A549 (cell line): ENCODE results near the gene ZDHHC16. TPM values are rescaled to one million over a fixed set of nuclear protein-coding genes. Genes with fewer than 3 reads are reported as not detected.

ENCODE experiments used
- ATAC-seq, 2 experiments: fragments of 200-7000 bp in 1 of 2; fragments of >200 bp in 1 of 2; cut with Nextera tagmentation in 1 of 2; cut with Tn5 transposase in 1 of 2; 3 replicates each; pipeline versions ENCODE4 v1.8.0 to v1.9.1; 2018 to 2020; ENCODE audit warnings: mild to moderate bottlenecking in 1 of 2, moderate library complexity in 1 of 2
- CTCF ChIA-PET: fragments of 300-600 bp; sonication (Branson Sonifier 250); formaldehyde crosslinking; extraction: SDS; loops from one replicate; lab custom pipeline; 2021; ENCODE audit warnings: antibody characterized with exemption, inconsistent platforms; lab: Yijun Ruan, JAX
- POLR2A ChIA-PET: fragments of 350-600 bp; formaldehyde crosslinking; extraction: SDS; loops from one replicate; lab custom pipeline; 2021; ENCODE audit warnings: antibody characterized with exemption, inconsistent platforms; lab: Yijun Ruan, JAX
- DNase-seq, 2 experiments: peaks; one replicate each; pipeline versions ENCODE4 v3.0.0 to v3.0.0-alpha.2; 2011 to 2016; ENCODE audit warnings: low read depth in 1 of 2, low spot score in 1 of 2
- FAIRE-seq: peaks from 2 replicates; lab custom pipeline; 2011; peaks lifted over from hg19 to GRCh38; lab: Jason Lieb, UNC
- H3K27ac ChIP-seq, 2 experiments: fragments of >200 bp; sonication (Bioruptor Twin); formaldehyde crosslinking; 3 replicates each; pipeline ENCODE4 v1.5.1; 2016 to 2017
- H3K4me1 ChIP-seq: fragments of >200 bp; sonication (Bioruptor Twin); formaldehyde crosslinking; 3 replicates; pipeline ENCODE4 v1.6.1; 2016
- H3K4me2 ChIP-seq: fragments of >200 bp; sonication (Bioruptor Twin); formaldehyde crosslinking; 3 replicates; pipeline ENCODE4 v1.6.1; 2016
- H3K4me3 ChIP-seq: fragments of >200 bp; sonication (Bioruptor Twin); formaldehyde crosslinking; 3 replicates; pipeline ENCODE4 v1.5.1; 2016
- H3K9me3 ChIP-seq: fragments of >200 bp; sonication (Bioruptor Twin); formaldehyde crosslinking; 3 replicates; pipeline ENCODE4 v1.6.1; 2016
- BCL3 ChIP-seq: fragments of >200 bp; sonication (Bioruptor Twin); formaldehyde crosslinking; IDR thresholded peaks from 3 replicates; pipeline ENCODE4 v1.6.1; 2016
- CEBPB ChIP-seq, 2 experiments: fragments of >200 bp in 1 of 2; sonication (Bioruptor Twin) in 1 of 2; formaldehyde crosslinking in 1 of 2; IDR thresholded peaks; 2 replicates each; pipeline ENCODE4 v1.6.1; 2012 to 2016
- CHD2 ChIP-seq: fragments of 150-350 bp; IDR thresholded peaks from 2 replicates; pipeline ENCODE4 v1.6.1; 2014; ENCODE audit warnings: low read length; ENCODE audit not compliant: partially characterized antibody
- GATA3 ChIP-seq: IDR thresholded peaks from 2 replicates; pipeline ENCODE4 v1.6.1; 2012; ENCODE audit warnings: borderline replicate concordance
- HOXB13 ChIP-seq: fragments of 250-450 bp; sonication (Bioruptor Pico); IDR thresholded peaks from 2 replicates; pipeline ENCODE4 v1.5.0; 2020; ENCODE audit warnings: low read depth, mild to moderate bottlenecking, moderate library complexity
- JUNB ChIP-seq: fragments of >200 bp; sonication (Bioruptor Twin); formaldehyde crosslinking; IDR thresholded peaks from 2 replicates; pipeline ENCODE4 v1.6.1; 2016
- KDM1A ChIP-seq: fragments of 200-600 bp; sonication (generic); IDR thresholded peaks from 2 replicates; pipeline ENCODE4 v1.6.1; 2016; ENCODE audit warnings: low read depth, mild to moderate bottlenecking
- MAX ChIP-seq: IDR thresholded peaks from 2 replicates; pipeline ENCODE4 v1.6.1; 2012
- MYC ChIP-seq: IDR thresholded peaks from 2 replicates; pipeline ENCODE4 v1.6.1; 2012; ENCODE audit warnings: mild to moderate bottlenecking, inconsistent platforms, low read length, improper control_type of control experiment, borderline replicate concordance
- RARB ChIP-seq: fragments of 250-450 bp; sonication (Bioruptor Pico); IDR thresholded peaks from 2 replicates; pipeline ENCODE4 v1.8.0; 2021; ENCODE audit warnings: mild to moderate bottlenecking, moderate library complexity
- REST ChIP-seq: fragments of 200-600 bp; sonication (generic); IDR thresholded peaks from 2 replicates; pipeline ENCODE4 v1.6.1; 2016; ENCODE audit warnings: antibody characterized with exemption, mild to moderate bottlenecking, moderate library complexity
- RFX5 ChIP-seq: fragments of 450-650 bp; IDR thresholded peaks from 2 replicates; pipeline ENCODE4 v1.7.1; 2014; ENCODE audit warnings: antibody characterized with exemption, mild to moderate bottlenecking, moderate library complexity
- SREBF2 ChIP-seq: fragments of 450-650 bp; IDR thresholded peaks from 2 replicates; pipeline ENCODE4 v1.6.1; 2014; ENCODE audit warnings: mild to moderate bottlenecking, moderate library complexity
- USF2 ChIP-seq: fragments of 450-650 bp; IDR thresholded peaks from 2 replicates; pipeline ENCODE4 v1.6.1; 2014; ENCODE audit warnings: antibody characterized with exemption
- ZC3H11A ChIP-seq: fragments of 450-650 bp; IDR thresholded peaks from 2 replicates; pipeline ENCODE4 v1.6.1; 2014; ENCODE audit warnings: antibody characterized with exemption, mild to moderate bottlenecking
- ZSCAN20 ChIP-seq: fragments of 250-450 bp; sonication (Bioruptor Pico); IDR thresholded peaks from 2 replicates; pipeline ENCODE4 v1.8.0; 2022; ENCODE audit warnings: mild to moderate bottlenecking, moderate library complexity
- WGBS: methylation state at CpG from one replicate; pipeline ENCODE4 v1.1.6; 2017; ENCODE audit errors: missing lambda C conversion rate; 5-methylcytosine and 5-hydroxymethylcytosine counted together
- polyA plus RNA-seq, 4 experiments: library from polyadenylated mRNA; depleted of rRNA in 3 of 4; stranded (reverse); fragments of >200 nt; fragmentation: RNase III in 1 of 4; extraction: RNeasy Plus Mini Kit Qiagen cat#74134 plus additional on column Dnase treatment in 1 of 4; gene quantifications; 2 replicates in 3 of 4; 3 replicates in 1 of 4; pipeline ENCODE4 v1.2.3, GENCODE V29; 2011 to 2017

Gene ZDHHC16
- polyA plus RNA-seq, 2 of the 4 experiments (the other 2 are of a cell fraction) = 47.7 to 57.0 TPM

- FAIRE-seq (no peak), DNase-seq (no peak), ATAC-seq (no peak; a peak in 1 of 6 replicates)
- no peak overlapping the region for H3K4me3 ChIP-seq
- ChIA-PET POLR2A (no interaction called here), CTCF (interaction anchor here (1.0 to 2.5 kb wide), 4 partner anchors 10 to 137 kb away, joined by 3 to 7 read pairs (median 5); no protein-coding TSS in a partner anchor)
- no peaks in the 10 kb centered on the region for H3K9me3 ChIP-seq
- no peak overlapping the region for H3K4me2 ChIP-seq
- 93% methylated on average over 1 of the region's 1 CpG for WGBS
- no peak overlapping the region for H3K27ac ChIP-seq
- no peaks in the 10 kb centered on the region for H3K4me1 ChIP-seq
- TF ChIP-seq ZSCAN20 (CRISPR knock-in tag) = no peak
- no peak for TF ChIP-seq RARB (CRISPR knock-in tag)
- no peak for TF ChIP-seq CEBPB (IDR thresholded peaks at IDR 0.05)
- TF ChIP-seq REST = no peak
- TF ChIP-seq JUNB = no peak
- TF ChIP-seq KDM1A = no peak
- TF ChIP-seq GATA3 = no peak
- TF ChIP-seq BCL3 = no peak
- TF ChIP-seq SREBF2 = no peak
- no peak for TF ChIP-seq USF2
- TF ChIP-seq RFX5 = no peak
- no peak for TF ChIP-seq CHD2
- no peak for TF ChIP-seq ZC3H11A
- TF ChIP-seq HOXB13 (CRISPR knock-in tag) = no peak
- no peak for TF ChIP-seq MAX
Measured at GRCh38 chr10:97434557-97434956, 11.4 kb upstream of the ZDHHC16 start.

- POLR2A ChIA-PET = no interaction called here
- TF ChIP-seq USF2 = no peak
- no peak overlapping the region for H3K4me3 ChIP-seq
- CTCF ChIA-PET = interaction anchor here (0.7 to 2.5 kb wide), 4 partner anchors 9 to 136 kb away, joined by 3 to 7 read pairs (median 4); no protein-coding TSS in a partner anchor
- DNase-seq = no peak
- FAIRE-seq = no peak
- H3K4me1 ChIP-seq = no peaks in the 10 kb centered on the region
- no peaks in the 10 kb centered on the region for H3K9me3 ChIP-seq
- 91% methylated on average over 6 of the region's 6 CpGs for WGBS
- ATAC-seq = no peak
- H3K27ac ChIP-seq = no peak overlapping the region
- H3K4me2 ChIP-seq = no peak overlapping the region
Measured at GRCh38 chr10:97435211-97435610, 10.8 kb upstream of the ZDHHC16 start.

GRCh38 chr10:97442277-97442676 is 3.7 kb upstream of the ZDHHC16 start:
- ChIA-PET CTCF (interaction anchor here (1.5 to 3.1 kb wide), 3 partner anchors 21 to 170 kb away, joined by 4 to 10 read pairs (median 6); no protein-coding TSS in a partner anchor), POLR2A (interaction anchor here (0.6 kb wide), 1 partner anchor 17 kb away, joined by 4 read pairs; no protein-coding TSS in a partner anchor)
- DNase-seq (no peak), FAIRE-seq (no peak), ATAC-seq (no peak)
- TF ChIP-seq MYC = no peak
- Histone ChIP-seq H3K9me3 (no peaks in the 10 kb centered on the region), H3K4me1 (peaks cover 13% of the 10 kb centered on the region), H3K4me3 (no peak overlapping the region), H3K4me2 (no peak overlapping the region), H3K27ac (no peak overlapping the region)
- WGBS = 96% methylated on average over 1 of the region's 1 CpG
